Hematopoietic multipotent progenitor cell treated with erythropoietin and hydrocortisone succinate and interleukin-3 and kit ligand, for 6 days (in vitro differentiated cells): ENCODE results near the gene FAM204A.

ENCODE experiments used
- DNase-seq: peaks from one replicate; pipeline ENCODE4 v3.0.0-alpha.2; 2015

The FAM204A gene

DNA sequence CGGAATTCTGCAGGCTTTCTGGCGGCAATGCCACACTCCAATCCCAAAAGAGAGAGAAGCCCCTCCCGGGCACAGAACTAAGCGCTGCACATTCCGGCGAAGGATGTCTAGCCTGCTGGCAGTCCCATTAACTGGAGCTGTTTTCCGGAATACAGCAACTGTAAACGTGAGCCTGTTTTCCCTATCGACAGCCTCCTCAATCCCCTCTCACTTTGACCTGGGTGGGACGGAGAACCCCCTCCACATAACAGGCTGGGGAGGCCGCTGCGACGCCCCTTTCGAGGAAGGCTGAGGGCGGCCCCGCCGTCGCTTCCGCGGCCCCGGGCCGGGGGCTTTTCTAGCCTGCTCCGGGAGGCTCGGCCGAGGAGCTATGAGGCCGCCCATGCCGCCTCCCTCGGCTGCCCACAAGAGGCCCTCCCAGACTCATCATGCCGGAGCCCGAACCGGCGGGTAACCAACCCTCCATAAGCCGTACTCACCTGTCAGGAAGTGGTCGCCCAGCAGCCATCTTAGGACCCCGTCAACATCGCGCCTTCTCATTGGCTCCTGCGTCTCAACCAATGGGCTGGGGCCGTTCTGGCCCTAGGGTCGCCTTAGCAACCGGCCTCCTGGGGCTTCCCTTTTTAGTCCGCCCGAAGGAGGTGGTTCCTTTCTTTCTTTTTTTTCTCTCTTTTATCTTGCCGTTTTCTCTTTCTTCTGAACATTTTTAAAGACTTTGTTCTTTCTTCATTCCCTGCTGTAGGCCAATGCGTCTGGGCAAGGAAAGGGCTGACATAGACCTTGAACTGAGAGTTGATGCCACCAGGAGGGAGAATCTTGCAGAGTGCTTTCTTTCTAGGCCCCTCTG, at the start of gene FAM204A:
TSS of gene FAM204A (minus strand) at position 534 of the 847 bp plus-strand sequence. CDS start 5,909 bp downstream, outside the sequence.
- DNase-seq, result peak; percentile 98

DNA sequence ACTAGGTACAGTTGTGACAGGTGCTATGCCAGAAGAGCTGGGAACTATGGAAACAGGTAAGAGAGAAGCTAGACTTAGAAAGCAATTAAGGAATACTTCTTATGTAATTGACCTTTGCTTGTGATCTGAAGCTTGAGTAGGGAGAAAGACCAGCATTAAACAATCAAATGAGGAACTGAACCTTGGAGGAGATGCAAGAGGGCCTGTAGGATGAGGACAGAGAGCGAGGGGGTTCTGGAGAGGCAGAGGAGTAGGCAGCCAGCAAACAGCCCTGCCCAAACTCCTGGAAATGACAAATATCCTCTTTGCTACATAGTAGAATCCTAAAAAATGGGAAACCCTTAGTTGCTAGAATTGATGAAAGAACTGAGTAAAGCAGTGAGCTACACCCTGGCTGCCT, 41.6 kb upstream of the FAM204A start:
- DNase-seq, result no peak

DNA sequence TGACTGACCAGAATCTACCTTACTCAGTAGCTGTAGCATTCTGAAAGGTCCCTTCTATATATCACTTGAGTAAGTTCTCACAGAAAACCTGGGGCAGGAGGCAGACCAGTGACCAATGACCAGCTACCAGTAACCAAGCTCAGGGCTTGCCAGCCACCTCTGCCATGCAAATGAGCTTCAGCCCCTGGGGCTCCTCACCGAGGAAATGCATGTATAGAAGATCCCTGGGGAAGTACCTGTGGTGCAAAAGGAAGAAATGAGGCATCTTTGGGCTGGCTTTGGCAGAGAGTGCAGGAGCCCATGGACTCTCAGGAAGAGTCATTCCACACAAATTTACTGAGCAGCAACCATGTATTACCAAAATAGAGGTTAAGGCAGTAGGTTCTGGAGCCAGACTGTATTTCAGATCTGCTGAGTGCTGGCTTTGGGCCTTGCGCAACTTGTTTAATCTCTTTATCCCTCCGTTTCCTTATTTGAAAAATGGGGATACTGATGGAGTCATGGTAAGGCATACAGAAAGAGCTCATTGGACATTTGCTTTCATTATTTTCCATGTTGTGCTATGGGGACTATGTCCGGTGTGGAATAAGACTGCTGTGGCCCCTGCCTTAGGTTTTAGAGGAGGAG, 41.1 kb upstream of the FAM204A start:
- DNase-seq, result no peak

DNA sequence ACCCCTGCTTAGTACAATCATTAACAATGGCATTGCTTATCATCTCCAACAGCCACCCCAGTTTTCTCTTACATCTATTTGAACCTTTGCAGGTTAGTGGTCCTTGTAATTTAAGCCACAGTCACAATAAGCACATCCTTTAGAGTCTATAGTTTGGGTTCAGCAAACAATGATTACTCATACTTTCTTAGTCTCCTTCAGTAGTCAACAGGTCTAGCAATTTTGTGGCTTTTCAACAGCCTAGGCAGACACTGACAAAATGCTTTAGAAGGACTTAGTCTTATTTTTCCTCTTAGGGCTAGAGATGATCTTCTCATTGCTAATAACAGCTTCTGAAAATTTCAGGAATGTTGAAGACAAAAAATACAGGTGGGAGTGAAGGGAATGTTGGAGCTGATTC, 32.3 kb upstream of the FAM204A start:
- no peak for DNase-seq

DNA sequence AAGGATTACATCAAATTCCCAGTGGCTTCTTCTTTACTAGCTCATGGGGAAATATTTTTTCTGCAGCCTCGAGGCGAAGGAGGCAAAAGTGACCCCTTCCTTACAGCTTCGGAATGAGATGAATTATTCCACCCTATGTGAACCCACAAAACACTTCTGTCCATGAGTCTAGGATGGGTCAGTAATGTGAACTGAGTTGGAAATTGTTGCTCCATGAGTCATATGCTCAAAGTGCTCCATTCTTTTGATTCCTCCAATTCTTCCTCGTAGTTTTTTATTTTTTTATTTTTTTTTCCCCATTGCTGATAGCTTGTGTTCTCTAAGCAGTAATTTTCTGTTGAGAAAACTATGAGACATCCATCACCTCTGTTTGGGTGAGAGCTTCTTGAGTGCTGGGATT, 31.7 kb upstream of the FAM204A start:
- DNase-seq, result no peak

DNA sequence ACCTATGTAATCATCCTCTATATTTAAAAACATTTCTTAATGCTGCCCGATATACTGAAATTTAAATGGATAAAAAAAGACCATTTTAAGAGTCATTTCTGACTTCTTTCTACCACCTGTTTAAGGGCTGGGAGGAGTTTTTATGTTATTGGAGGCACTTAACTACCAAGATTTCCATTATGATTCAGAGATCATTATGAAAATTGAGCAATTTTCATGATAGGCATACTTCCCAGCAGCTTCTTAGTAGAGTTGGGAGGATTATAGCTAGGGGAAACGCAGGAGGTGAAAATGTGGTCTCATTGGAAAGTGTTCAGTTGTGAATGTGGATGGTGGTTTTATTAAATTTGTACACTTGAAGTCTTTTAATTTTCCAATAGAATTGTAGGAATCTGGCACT, 28.4 kb upstream of the FAM204A start:
- no peak for DNase-seq

DNA sequence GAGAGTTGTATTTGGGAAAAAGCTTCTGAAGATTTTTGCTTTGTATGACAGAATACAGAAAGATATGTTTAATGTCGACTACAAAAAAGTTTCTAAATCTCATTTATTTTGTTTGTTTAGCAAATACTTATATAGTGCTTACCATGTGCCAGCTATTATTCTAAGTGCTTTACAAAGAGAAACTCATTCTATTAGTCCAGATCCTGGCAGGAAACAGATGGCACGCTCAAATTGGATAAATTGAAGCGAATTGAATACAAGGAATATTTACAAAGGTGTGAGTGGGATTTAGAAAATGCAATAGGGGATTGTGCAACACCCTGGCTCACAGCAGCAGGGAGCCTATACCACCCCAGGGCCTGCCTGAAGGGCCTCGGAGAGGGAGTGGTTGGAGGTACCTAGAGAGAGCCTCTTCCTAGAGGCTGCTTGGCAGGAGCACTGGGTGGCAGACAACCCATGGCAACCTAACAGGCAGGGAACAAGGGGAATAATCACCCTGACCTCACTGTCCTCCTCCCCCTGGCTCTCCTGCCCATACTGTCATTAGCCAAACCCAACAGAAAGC, 27.6 kb upstream of the FAM204A start:
- DNase-seq, result no peak

DNA sequence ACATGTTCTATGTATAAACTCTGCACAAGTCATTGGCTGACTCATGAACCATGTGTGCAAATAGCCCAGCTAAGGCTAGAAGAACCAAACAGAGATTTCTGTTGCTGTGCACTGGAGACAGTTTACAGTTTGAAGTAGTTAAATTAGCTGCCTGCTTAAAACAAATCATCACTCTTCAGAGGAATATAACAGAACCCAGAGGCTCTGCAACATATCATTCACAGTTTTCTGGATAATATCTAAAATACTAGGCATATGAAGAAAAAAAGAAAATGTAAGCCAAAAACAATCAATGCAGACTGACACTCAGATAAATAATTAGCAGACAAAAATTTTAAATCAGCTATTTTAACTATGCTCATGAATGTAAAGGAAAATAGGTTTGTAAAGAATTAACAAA, 23.6 kb upstream of the FAM204A start:
- no peak for DNase-seq

DNA sequence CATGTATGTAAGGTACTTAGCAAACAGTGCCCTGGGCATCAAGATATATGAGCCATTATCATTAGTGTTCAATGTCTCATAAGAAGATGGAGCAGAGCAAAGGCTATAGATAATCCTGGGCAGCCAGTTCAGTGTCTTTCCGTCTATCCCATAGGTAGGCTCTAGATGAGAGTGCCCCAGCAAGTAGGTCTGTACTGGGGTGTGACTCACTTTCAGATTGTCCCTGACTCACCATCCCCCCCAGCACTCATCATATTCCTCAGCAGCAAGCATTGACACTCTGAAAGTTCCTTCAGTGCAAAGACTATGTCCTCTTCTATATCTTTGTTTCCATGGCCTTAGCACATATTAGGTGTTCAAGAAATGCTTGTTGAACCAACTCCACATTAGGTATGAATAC, 20.0 kb upstream of the FAM204A start:
- no peak for DNase-seq

DNA sequence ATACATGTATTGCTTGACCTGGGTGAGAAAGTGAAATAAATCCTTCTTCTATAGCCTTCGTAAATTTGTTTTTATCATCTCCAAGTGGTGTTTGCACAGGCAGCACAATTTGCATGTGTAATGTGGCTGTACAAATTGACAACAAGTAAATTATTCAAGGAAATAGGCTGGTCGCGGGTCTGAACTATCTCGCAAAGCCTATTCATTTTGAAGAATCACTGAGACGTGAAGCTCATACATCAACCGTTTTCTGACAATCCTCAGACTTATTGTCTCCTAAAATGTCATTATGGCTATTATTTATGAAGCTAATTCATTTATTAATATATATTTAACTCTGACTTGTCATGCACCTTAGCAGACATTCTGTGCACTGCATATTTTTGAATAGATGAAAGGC, 16.2 kb upstream of the FAM204A start:
- no peak for DNase-seq

DNA sequence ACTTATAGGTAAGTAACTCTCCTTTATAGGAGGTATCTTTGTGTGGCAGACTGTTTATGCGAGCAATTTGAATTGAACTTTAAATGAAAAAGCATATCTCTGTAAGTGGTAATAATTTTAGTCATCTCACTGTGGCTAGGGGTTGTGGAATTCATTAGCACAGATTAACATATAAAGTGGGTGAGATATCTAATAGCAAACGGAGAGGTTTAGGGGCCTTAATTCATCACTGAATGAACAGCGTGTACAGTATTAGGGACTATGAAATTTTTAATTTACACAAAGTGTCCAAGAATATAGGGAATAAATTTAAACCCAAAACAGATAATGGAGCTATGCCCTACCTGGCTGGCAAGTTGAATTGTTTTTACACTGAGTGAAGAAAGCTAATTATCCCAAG, 15.7 kb upstream of the FAM204A start:
- DNase-seq, result no peak

DNA sequence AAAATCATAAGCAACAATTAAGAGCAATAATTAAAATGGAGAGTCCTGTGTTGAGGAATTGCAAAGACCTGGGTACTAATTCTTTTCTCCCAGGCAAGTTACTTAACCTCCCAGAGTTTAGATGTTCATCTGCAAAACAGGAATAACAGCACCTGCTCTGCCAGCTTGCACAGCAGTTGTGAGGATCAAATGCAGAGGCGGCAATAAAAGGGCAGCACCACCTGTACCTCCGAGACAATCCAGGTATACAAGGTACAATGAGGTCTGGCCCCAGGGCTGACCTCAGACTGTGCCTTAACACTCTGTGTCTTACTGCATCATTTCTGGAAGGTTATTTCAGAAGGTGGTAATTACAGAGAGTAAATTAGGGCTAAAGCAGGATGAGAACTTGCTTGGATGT, 14.5 kb upstream of the FAM204A start:
- no peak for DNase-seq

DNA sequence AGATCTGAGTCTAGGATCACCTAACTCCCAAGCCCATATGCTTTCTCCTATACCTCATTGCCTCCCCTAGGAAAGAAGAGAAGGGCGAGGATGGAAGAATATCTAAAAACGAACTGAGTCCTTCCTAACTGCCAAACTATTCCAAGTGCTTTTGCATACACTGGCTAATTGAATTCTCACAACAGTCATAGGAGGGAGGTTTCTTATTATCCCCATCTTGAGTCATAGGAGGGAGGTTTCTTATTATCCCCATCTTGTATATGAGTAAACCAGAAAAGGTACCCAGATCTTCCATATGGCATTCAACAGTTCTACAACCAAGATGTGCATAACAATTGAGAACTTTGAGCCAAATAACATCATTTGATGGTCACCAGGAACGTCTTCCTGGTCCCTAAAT, 13.1 kb upstream of the FAM204A start:
- no peak for DNase-seq

DNA sequence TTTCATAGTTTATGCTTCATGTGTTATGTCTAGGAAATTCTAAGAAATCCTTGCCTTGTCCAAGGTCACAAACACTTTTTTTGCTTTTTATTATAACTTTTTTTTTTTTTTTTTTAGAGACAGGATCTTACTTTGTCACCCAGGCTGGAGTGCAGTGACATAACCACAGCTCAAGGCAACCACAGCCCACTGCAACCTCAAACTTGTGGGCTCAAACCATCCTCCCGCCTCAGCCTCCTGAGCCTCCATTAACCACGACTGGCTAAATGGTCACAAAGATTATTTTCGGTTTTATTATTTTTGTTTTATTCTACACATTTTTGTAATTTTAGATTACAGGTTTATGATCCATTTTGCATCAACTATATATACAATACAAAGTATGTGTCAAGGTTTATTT, 7.1 kb upstream of the FAM204A start:
- DNase-seq, result no peak

DNA sequence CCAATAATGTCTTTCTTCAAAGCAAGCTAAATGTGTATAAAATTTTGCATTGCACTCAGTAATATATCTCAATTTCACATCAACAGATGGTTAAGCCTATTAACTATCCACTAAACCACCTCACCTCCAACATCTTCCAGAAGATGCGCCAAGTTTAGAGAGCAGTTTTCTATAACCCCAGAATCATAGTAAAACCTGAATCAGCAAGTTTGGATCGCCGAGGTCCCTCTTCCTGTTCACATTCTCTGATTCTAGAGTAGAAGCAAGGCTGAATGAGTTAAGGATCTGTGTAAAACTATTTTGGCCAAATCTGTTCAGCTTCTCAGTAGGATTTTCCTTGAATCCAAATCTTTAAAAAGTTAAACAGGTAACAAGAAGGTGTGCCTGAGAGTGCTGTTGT, 1.4 kb upstream of the FAM204A start:
- DNase-seq, result no peak

DNA sequence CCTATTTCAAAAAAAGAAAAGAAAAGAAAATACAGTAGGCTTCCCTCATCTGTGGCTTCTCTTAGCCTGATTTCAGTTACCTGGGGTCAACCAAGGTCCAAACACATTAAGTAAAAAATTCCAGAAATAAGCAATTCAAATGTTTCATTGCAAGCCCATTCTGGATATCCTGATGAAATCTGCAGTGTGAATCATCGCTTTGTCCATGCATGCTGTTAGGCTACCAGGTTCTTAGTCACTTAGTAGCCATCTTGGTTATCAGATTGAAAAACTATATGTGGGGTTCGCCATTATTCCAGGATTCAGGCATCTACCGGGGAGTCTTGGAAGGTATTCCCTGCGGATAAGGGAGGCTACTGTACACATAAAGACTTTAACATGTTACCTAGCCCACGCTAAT, 991 bp upstream of the FAM204A start:
- DNase-seq, result no peak

DNA sequence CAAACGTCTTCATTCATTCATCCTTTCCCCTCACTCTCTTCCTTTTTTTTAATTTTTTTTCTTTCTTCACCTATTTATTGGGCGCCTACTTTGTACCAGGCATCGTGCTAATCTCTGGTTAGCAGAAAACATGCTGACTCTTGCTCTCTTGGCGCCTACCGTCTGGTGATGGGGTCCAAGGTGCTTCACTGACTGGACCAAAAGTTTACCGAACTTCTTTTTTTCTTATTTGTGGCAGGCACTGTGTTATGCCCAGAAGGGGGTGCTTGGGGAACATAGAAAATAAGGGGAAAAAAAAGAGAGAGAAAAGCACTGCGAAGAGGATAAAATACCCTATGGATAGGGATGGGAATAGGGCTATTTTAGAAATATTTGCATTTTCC, 505 bp upstream of the FAM204A start:
- DNase-seq, result no peak

DNA sequence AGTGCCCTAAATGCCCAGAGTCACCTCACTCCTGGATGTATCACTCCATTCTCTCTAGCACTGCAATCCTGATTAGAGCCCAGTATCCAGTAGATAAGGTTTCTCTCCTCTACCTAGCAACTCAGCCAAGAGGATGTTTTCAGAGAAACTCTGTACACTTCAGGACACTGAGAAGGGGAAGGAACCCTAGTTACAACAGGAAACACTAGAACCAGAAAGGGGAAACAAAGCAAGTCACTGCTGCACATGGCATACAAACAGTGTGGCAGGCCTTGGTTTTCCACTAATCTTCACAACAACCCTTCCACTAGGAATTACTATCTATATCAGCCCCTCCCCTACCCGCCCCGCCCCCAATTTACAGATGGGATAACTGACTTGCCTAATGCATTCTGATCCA, 1.6 kb downstream of the FAM204A start:
- peak; percentile 55 for DNase-seq

DNA sequence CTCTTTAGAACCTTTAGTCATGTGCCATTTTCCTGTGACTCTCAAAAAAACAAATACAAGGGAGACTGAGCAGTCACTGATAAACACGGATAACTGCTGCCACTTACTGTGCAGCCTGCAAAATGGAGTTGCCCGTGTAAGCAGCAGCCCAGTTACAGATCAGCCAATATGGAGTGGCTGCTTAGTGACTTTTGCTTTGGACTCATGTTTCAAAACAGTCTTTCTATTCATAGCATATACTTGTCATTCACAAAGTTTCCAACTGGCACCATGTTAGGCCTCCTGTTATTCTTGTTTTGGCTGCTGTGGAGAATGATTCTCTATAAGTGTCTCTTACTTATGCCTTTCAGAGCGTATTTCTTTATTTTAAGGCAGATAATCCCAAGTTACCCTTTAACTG, 3.0 kb downstream of the FAM204A start:
- DNase-seq, result no peak

DNA sequence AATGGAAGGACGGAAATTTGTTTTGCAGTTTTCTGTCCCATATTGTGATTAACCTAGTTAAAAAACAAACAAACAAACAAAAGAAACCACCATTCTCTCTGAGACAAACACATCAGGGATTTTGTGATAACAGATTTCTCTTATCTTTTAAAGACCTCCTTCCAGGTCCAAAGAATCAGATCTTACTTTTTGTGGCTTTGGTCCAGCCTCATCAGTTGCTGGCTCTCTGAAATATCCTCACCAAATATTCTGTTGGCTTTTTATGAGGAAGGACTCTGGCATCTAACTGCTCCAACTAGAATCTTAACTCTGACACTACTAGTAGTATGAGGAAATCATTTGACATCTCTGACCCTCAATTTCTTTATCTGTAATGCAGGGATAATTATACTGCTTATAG, 4.8 kb downstream of the FAM204A start:
- no peak for DNase-seq

DNA sequence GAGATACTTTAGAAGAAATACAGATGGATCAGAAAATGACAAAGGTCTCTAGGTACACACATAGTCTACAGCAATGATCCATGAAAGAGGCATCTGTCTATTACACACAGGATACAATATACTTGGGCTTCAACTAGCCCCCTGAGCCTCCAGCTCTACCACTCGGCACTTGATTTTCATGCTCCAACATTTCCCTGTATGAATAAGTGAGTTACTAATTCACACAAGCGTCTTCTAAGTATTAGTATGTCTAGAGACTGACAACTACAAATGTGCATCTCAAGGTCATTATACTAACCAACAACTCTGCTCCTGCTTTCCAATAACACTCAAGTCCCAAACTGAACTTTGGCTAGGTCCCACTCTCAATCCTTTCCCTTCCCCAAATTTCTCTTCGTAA, 8.3 kb downstream of the FAM204A start:
- no peak for DNase-seq

DNA sequence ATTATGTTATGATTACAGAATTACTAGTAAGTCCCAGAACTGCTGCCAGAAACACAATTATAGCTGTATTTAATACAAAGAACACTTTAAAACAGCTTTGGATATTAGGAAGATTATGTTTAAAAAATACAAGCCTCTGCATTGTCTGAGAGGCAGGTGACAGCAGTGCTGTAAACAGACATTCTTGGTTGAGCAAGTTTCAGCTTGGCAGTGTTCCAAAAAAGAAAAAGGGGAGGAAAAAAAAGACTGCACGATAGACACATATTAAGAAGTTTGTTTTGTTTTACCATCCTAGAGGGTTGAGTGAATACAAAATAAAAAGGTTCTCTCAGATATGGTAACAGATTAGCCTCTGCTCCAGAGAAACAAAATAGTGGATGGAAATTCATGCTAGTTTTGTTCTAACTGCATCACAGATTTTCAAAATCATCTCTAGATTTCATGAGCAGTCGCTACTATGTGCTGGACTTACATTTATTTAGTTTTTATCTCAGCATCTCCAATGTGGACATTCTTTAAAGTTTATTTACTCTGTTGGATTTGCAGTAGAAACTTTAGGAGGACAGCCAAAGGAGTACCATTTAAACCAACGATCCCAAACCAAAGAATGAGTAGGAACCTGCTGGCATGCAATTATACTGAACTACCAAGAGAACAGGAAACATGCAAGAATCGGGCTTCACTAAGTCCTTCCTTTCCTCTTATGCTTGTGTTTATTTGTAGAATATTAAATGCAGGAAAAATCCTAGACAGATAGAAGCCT, 9.0 kb downstream of the FAM204A start:
- DNase-seq, result peak; percentile 50

DNA sequence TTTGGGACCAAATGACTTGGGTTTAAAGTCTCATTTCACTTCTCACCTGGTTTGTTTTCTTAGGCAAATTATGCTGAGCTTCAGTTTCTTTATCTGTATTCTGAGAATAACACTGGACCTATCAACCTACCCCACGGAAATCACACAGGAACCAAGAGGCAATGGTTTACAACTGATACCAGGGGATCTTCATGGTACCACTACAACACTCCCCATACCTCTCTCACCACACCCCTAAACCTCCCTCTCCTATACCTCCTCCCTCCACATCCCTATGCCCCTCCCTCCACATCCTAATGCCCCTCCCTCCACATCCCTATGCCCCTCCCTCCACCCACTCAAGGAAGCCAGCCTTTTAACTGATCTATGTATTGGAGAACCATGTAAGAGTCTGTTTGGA, 9.9 kb downstream of the FAM204A start:
- peak; percentile 64 for DNase-seq
